SH-SY5Y (cell line): ENCODE data around the gene WDR7.

Experiments used
- GATA2 ChIP-seq: IDR thresholded peaks from 2 replicates; pipeline ENCODE4 v1.6.1; 2011; ENCODE audit warnings: mild to moderate bottlenecking, low read depth, low read length
- GATA3 ChIP-seq: IDR thresholded peaks from 2 replicates; pipeline ENCODE4 v1.6.1; 2011; ENCODE audit warnings: low read depth, mild to moderate bottlenecking, low read length, moderate library complexity

WDR7 gene

GRCh38 chr18:57027190-57027708, 376.1 kb downstream of the WDR7 start:
- TF ChIP-seq GATA3: no peak
- no peak for TF ChIP-seq GATA2

GRCh38 chr18:57029761-57030160, 378.6 kb downstream of the WDR7 start:
- TF ChIP-seq GATA2 (no peak), GATA3 (no peak)

- TF ChIP-seq GATA2: no peak
- no peak for TF ChIP-seq GATA3
Observed at GRCh38 chr18:57030417-57030816, 379.3 kb downstream of the WDR7 start.

GRCh38 chr18:57035590-57035989, 384.4 kb downstream of the WDR7 start:
- TF ChIP-seq GATA3 (peak; percentile 37; the same call in 1 of the 2 replicates), GATA2 (peak; percentile 48)

GRCh38 chr18:57038395-57038794, 387.2 kb downstream of the WDR7 start:
- TF ChIP-seq GATA3 (no peak), GATA2 (no peak)

GRCh38 chr18:57040175-57040574, 389.0 kb downstream of the WDR7 start:
- TF ChIP-seq GATA3 (no peak), GATA2 (no peak)

GRCh38 chr18:57043241-57043640, 392.1 kb downstream of the WDR7 start:
- TF ChIP-seq GATA2: no peak
- TF ChIP-seq GATA3: no peak

GRCh38 chr18:57048351-57048750, 397.2 kb downstream of the WDR7 start:
- no peak for TF ChIP-seq GATA3
- no peak for TF ChIP-seq GATA2

- no peak for TF ChIP-seq GATA3
- TF ChIP-seq GATA2: peak; percentile 78
Observed at GRCh38 chr18:57048859-57049258, 397.7 kb downstream of the WDR7 start.

- TF ChIP-seq GATA2 (no peak), GATA3 (no peak)
Observed at GRCh38 chr18:57050310-57050949, 399.3 kb downstream of the WDR7 start.

- TF ChIP-seq GATA2 (no peak), GATA3 (no peak)
Observed at GRCh38 chr18:57051021-57051656, 400.0 kb downstream of the WDR7 start.

GRCh38 chr18:57051657-57052044, 400.5 kb downstream of the WDR7 start:
- TF ChIP-seq GATA2: peak; percentile 26; the same call in 1 of the 2 replicates
- TF ChIP-seq GATA3: no peak

- no peak for TF ChIP-seq GATA3
- TF ChIP-seq GATA2: no peak
Observed at GRCh38 chr18:57052173-57052572, 401.0 kb downstream of the WDR7 start.

- TF ChIP-seq GATA3: no peak
- TF ChIP-seq GATA2: no peak
Observed at GRCh38 chr18:57052759-57053158, 401.6 kb downstream of the WDR7 start.

- TF ChIP-seq GATA3: no peak
- TF ChIP-seq GATA2: no peak
Observed at GRCh38 chr18:57054891-57055290, 403.7 kb downstream of the WDR7 start.

- no peak for TF ChIP-seq GATA3
- no peak for TF ChIP-seq GATA2
Observed at GRCh38 chr18:57057890-57058289, 406.7 kb downstream of the WDR7 start.
